Activated T-cell treated with anti-CD3 and anti-CD28 coated beads, Interleukin-2, amount 50 U/mL, for 72 hours (primary cell): ENCODE results near the gene EPHB6. TPM values are rescaled to one million over a fixed set of nuclear protein-coding genes. Genes with fewer than 3 reads are reported as not detected.

Source experiments
- ATAC-seq, 2 donors: fragments of 150-1000 bp; cut with Tn5 transposase; replicated peaks in 1 of 2; 2 replicates each; pipeline ENCODE4 v1.10.0; 2021; ENCODE audit warnings: moderate library complexity in 2 of 2, mild to moderate bottlenecking in 1 of 2
- DNase-seq, 2 donors: peaks; one replicate each; pipeline ENCODE4 v3.0.0; 2021 to 2022; ENCODE audit warnings: mixed read lengths in 1 of 2
- H3K27ac Mint-ChIP-seq: one replicate; pipeline ENCODE4 v1.8.0; 2022; ENCODE audit warnings: mild to moderate bottlenecking, moderate library complexity, mixed read lengths
- H3K27me3 Mint-ChIP-seq: one replicate; pipeline ENCODE4 v1.8.0; 2022; ENCODE audit warnings: low read depth, mixed read lengths
- H3K36me3 Mint-ChIP-seq, 2 donors: one replicate each; pipeline ENCODE4 v1.8.0; 2022; ENCODE audit warnings: mixed read lengths in 2 of 2, mild to moderate bottlenecking in 1 of 2; ENCODE audit not compliant: insufficient read depth in 2 of 2
- H3K4me1 Mint-ChIP-seq: one replicate; pipeline ENCODE4 v1.8.0; 2022; ENCODE audit warnings: low read depth, mixed read lengths
- H3K4me3 Mint-ChIP-seq, 2 donors: one replicate each; pipeline ENCODE4 v1.8.0; 2022; ENCODE audit warnings: mild to moderate bottlenecking in 2 of 2, mixed read lengths in 2 of 2, moderate library complexity in 2 of 2
- H3K9me3 Mint-ChIP-seq, 2 donors: one replicate each; pipeline ENCODE4 v1.8.0; 2022; ENCODE audit warnings: mixed read lengths in 2 of 2
- total RNA-seq, 2 donors: library from RNA; stranded (reverse); gene quantifications; one replicate each; pipeline ENCODE4 v1.2.3, GENCODE V29; 2022

Gene EPHB6
- total RNA-seq, 2 donors from 2014 or later = 10.9 to 13.6 TPM

DNA sequence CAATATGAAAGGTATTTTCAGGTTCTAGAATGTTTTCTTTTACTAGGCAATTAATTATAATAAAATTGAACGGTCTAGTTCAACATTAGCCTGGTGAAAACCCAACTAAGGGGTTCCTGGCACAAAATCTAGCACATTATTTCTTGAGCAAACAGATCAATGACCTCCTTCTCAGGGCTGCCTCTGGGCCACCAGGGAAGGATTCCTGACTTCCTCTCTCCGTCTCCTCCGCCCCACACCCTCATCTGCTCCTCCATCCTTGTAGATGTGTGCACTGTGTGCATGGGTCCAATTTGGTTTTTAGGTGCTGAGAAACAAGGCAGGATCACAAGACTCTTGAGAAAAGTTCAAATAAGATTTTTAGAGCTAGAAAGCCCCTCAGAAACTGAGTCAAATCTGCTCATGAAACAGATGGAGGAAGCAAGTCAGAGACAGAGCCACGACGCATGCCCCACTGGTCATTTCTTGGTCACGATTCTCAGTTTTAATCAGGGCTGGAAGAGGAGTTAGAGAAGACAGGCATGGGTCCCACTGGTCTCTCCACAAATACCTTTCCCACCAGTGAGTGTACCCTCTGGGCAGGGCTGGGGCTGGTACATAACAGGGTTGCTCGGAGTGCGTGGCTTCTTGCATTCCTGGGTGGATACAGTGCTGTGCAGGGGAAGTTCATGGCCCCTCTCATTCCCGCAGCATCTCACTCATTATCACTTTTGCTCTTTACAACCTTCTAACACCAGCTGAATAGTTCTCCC lies 26.9 kb downstream of the EPHB6 start:
- no peaks in the 10 kb centered on the region for H3K36me3 Mint-ChIP-seq
- H3K27ac Mint-ChIP-seq = no peak overlapping the region
- H3K9me3 Mint-ChIP-seq = no peaks in the 10 kb centered on the region
- ATAC-seq = no peak
- no peak overlapping the region for H3K4me3 Mint-ChIP-seq
- no peak for DNase-seq
- no peaks in the 10 kb centered on the region for H3K27me3 Mint-ChIP-seq
- H3K4me1 Mint-ChIP-seq = no peaks in the 10 kb centered on the region

DNA sequence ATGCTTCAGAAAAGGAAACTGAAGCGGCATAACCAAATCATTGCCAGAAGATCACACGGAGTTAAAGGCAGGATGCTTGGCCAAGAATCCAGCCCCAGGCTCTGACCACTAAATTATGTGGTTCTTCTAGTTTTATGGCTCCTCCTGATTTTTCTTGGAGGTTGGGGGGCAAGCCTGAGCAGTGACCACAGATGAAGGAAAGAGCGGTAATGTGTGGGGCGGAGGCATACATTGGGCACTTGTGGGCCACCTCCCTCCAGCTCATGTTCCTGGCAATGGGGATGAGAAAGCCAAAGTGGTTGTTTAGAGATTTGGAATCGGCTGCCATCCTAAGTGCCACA lies 27.4 kb downstream of the EPHB6 start:
- DNase-seq = no peak
- Mint-ChIP-seq H3K36me3 (no peaks in the 10 kb centered on the region), H3K9me3 (no peaks in the 10 kb centered on the region), H3K4me1 (no peaks in the 10 kb centered on the region), H3K4me3 (no peak overlapping the region), H3K27ac (no peak overlapping the region), H3K27me3 (no peaks in the 10 kb centered on the region)
- no peak for ATAC-seq

DNA sequence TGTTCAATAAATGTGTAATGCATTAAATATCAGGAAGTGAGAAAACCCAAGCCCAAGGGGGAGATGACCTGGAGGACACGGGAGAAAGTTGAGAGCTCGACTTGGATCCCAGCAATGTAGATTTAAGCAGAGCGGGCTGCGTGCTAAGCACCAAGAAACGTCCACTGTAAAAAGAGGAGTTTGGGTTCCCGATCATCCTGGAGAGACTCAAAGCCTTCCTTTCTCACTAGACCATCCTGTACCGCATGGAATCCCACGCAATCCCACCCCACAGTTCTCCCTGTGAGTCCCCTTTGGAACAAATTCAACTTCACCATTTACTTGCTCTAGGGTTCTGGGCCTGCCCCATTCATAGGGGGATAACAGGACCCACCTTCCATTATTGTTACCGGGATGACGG lies 28.3 kb downstream of the EPHB6 start:
- ATAC-seq (no peak), DNase-seq (no peak)
- H3K9me3 Mint-ChIP-seq = no peaks in the 10 kb centered on the region
- no peaks in the 10 kb centered on the region for H3K4me1 Mint-ChIP-seq
- H3K36me3 Mint-ChIP-seq = no peaks in the 10 kb centered on the region
- H3K4me3 Mint-ChIP-seq = no peak overlapping the region
- no peak overlapping the region for H3K27ac Mint-ChIP-seq
- H3K27me3 Mint-ChIP-seq = no peaks in the 10 kb centered on the region

DNA sequence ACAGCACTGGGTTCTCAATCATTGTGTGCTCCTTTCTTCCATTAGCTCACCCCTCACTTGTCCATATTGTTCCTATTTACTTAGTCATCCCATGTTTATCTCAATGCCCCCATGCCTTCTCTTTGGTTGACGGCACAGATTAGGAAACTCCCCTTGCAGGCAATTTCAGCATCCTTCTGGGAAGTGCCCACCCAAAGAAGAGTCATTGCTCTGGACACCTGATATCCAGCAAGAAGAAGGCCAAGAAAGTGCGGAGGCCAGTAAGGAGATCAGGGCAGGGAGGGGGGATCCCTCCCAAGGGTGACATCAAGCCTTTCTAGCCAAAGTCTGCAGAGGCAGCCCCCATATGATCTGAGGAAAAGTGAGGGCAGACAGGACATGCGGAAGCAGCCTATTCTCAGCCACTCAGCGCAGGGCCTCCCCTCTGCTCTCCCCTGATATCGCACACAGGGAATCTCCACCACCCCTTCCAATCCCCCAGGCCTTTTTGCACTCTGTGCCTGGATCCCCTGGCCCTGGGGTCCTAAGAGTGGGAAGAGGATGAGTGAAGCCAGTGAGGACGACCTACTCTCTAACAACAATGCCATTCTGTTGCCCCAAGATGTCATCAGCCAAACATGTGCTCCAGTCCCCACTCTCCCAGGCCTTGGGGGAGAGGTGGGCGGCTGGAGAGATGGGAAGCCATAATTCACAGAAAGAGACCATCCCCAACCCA lies 28.9 kb downstream of the EPHB6 start:
- Mint-ChIP-seq H3K36me3 (no peaks in the 10 kb centered on the region), H3K4me3 (no peak overlapping the region), H3K27ac (no peak overlapping the region), H3K27me3 (no peaks in the 10 kb centered on the region), H3K4me1 (no peaks in the 10 kb centered on the region), H3K9me3 (no peaks in the 10 kb centered on the region)
- ATAC-seq (no peak), DNase-seq (no peak)

DNA sequence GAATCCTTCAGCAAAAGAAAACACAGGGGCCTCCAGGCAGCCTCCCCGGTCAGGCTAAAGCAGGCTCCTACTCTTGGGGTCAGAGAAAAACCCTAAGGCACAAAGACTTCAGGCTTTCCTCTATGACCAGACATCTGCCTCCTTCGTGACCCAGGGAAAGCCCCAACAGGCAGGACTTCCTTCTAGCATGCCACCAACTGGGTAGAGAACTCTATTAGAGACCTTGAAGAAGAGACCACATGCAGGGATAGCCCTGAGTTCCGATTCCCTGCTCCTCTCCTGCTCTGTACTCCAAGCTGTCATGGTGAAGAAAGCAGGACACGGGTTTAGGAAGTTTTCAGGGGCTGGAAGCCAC lies 29.4 kb downstream of the EPHB6 start:
- H3K4me3 Mint-ChIP-seq = no peak overlapping the region
- DNase-seq (no peak), ATAC-seq (no peak)
- no peak overlapping the region for H3K27ac Mint-ChIP-seq
- H3K27me3 Mint-ChIP-seq = no peaks in the 10 kb centered on the region
- H3K4me1 Mint-ChIP-seq = no peaks in the 10 kb centered on the region
- H3K36me3 Mint-ChIP-seq = no peaks in the 10 kb centered on the region
- no peaks in the 10 kb centered on the region for H3K9me3 Mint-ChIP-seq

DNA sequence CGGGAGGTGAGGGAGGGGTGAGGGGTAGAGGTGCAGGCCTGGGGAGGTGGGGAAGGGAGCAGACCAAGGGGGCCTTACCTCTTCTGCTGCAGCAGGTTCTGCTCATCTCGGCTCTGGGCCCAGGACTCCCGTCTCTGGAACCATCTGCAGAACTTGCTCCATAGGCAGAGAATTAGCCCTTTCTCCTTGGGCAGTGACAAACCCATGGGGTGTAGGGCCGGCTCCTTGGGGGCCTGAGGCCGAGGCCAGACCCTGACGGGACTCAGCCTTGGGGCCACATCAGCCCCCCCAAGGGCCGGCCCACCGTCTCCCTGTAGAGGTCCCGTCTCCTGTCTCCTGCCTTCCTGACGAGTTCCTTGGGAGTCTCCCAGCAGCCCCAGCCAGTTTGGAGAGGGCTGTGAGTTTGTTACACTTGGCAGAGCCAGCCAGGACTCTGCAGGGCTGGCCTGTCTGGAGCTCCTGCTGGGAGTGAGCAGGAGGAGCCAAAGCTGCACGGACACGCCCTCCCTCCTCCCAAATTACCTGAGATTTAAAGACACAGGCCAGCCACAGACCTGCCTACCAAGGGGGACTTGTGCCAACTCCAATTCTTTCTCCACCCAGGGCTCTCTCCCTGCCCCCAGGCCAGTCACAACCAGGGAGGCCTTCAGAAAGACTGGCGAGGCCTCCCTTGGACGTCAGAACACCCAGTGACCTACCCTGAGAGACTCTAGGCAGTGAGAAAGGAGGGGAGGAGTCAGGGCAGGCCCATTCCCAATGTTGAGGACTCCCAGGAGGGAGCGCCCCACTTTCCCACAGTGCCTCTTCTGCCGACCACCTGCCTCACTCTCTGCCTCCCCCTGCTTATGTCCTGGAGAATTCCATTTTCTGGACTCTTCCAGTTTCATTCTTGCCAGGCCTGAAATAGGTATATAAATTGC lies 30.7 kb downstream of the EPHB6 start, which contains the start of gene TRPV6:
Gene TRPV6, minus strand, starts transcription at position 435 of the 920 bp plus-strand sequence.
- no peaks in the 10 kb centered on the region for H3K36me3 Mint-ChIP-seq
- H3K9me3 Mint-ChIP-seq = no peaks in the 10 kb centered on the region
- ATAC-seq = no peak
- H3K4me1 Mint-ChIP-seq = no peaks in the 10 kb centered on the region
- H3K27me3 Mint-ChIP-seq = peaks cover 1% of the 10 kb centered on the region
- DNase-seq = no peak
- H3K4me3 Mint-ChIP-seq = no peak within 1 kb of the TSS
- H3K27ac Mint-ChIP-seq = no peak within 1 kb of the TSS

DNA sequence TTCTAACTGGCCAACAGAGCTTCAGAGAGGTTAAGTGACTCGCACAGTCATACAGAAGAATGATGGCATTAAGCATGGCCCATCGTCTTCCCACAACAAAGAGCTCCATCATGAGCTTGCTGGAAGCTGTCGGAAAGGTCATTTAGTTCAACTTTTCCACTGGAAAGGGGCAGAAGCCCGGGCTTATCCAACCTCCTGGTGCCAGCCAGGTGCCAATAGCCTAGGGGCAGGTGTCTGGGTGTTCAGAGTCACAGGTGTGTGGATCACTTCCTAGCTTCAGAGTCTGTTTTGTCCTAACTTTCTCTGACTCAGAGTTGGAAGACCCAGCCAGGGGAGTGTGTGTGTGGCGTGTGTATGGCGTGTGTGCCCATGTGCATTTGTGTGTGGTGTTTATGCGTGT lies 32.0 kb downstream of the EPHB6 start:
- Mint-ChIP-seq H3K4me1 (no peaks in the 10 kb centered on the region), H3K4me3 (no peak overlapping the region), H3K36me3 (no peaks in the 10 kb centered on the region), H3K27me3 (peaks cover 7% of the 10 kb centered on the region), H3K9me3 (peaks cover 0 to 3% of the 10 kb centered on the region in 2 donors), H3K27ac (no peak overlapping the region)
- DNase-seq (no peak), ATAC-seq (no peak)

DNA sequence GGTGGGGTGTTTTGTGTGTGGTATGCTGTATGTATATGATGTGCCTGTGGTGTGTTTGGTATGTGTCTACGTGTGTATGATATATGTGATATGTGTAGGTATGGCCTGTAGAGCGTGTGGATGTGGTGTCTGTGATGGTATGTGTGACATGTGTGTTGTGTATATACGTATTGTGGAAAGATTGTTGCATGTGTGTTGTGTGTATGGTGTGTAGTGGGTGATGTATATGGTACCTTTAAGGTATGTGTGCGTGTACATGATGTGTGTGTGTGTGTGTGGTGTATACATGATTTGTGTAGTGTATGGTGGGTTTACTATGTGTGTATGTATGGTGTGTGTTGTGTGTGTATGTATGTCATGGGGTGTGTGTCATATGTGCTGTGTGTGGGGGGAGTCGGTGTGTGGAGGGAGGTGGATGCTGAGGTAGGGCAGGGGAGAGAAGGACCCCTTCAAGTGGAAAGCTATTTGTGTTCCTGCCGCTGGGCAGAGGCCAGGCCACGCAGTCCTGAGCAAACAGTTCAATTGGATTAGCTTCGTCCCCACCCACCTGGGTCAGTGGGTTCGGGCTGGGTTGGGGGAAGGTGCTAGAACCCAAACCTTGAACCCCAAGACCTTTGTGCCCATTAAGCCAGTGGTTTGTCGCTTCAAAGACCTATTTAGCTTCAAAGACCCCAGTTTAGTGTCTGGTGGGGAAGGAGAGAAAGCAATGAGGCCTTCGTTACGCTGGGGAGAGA lies 32.6 kb downstream of the EPHB6 start:
- Mint-ChIP-seq H3K4me1 (no peaks in the 10 kb centered on the region), H3K4me3 (no peak overlapping the region), H3K9me3 (peaks cover 0 to 3% of the 10 kb centered on the region in 2 donors), H3K27me3 (peaks cover 7% of the 10 kb centered on the region), H3K36me3 (no peaks in the 10 kb centered on the region), H3K27ac (no peak overlapping the region)
- DNase-seq = no peak
- no peak for ATAC-seq

DNA sequence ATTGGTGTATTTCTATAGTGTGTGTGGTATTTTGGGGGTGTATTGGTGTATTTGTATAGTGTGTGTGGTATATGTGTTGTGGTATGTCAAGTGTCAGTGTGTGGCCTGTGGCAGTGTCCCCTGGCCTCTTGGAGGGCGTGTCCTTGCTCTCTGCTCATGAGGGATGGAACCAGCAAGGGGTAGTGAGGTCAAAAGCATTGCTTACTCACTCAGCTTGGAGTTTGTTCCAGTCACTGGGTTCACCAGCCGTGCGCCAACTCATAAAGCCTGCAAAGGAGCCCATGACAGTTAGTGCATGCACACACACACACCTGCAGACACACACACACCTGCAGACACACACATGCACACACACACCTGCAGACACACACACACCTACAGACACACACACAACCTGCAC lies 34.9 kb downstream of the EPHB6 start:
- H3K36me3 Mint-ChIP-seq = no peaks in the 10 kb centered on the region
- H3K4me1 Mint-ChIP-seq = no peaks in the 10 kb centered on the region
- peaks cover 0 to 3% of the 10 kb centered on the region in 2 donors for H3K9me3 Mint-ChIP-seq
- no peak for ATAC-seq
- H3K27ac Mint-ChIP-seq = no peak overlapping the region
- no peak for DNase-seq
- H3K27me3 Mint-ChIP-seq = peaks cover 7% of the 10 kb centered on the region
- H3K4me3 Mint-ChIP-seq = no peak overlapping the region

DNA sequence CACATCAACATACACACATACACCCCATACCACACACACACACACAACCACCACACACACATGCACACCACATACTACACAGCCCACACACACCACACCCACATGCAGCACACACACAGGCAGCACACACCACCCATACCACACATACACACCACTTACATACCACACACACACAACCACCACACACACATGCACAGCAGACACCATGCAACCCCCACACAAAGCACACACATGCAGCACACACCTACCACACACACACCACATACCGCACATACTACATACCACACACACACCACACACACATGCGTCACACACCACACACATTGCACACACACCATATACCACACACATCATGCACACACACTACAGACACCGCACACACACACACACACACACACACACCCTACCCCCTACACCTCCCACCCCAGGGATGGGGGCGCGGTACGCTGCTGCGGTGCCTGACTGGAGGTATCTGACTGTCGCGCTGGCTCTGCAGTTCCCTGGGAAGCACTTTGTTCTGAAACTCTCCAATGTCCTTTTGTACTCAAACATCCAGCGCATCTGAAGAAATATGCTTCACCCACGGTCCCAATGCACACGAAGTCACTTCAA lies 36.1 kb downstream of the EPHB6 start:
- H3K9me3 Mint-ChIP-seq = peaks cover 0 to 3% of the 10 kb centered on the region in 2 donors
- H3K27ac Mint-ChIP-seq = no peak overlapping the region

DNA sequence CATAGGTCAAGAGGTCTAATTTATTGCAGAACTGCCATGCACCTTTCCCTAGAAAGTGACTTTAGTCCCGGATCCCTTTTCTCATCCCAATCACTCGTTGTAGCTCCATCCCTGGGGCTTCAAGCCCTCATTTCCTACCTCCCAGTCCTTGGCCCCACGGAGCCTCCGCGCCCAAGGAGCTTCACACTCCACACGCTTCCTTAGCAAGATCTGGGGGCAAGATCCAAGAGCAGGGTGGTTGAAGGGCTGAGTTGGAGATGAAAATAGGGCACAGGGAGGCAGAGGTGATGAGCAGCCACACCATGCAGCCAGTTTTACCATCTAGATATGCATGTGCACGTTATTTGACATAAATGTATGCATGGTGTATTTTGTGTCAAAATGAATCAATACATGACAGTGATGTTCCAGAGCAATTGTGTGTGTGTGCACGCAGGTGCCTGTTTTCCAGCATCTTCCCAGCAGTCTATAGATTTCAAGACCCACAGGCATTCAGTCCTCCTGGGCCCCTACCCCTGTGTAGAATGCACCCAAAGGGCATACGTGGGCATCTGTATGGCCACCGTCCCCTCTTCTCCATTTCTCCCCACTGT lies 36.7 kb downstream of the EPHB6 start:
- ATAC-seq = no peak
- peaks cover 0 to 3% of the 10 kb centered on the region in 2 donors for H3K9me3 Mint-ChIP-seq
- H3K27ac Mint-ChIP-seq = no peak overlapping the region
- H3K27me3 Mint-ChIP-seq = peaks cover 7% of the 10 kb centered on the region
- no peaks in the 10 kb centered on the region for H3K4me1 Mint-ChIP-seq
- no peaks in the 10 kb centered on the region for H3K36me3 Mint-ChIP-seq
- H3K4me3 Mint-ChIP-seq = no peak overlapping the region
- no peak for DNase-seq

More for the DNA sequence above, 36.1 kb downstream of the EPHB6 start:
- DNase-seq (no peak), ATAC-seq (no peak)
- H3K4me3 Mint-ChIP-seq = no peak overlapping the region
- H3K4me1 Mint-ChIP-seq = no peaks in the 10 kb centered on the region
- H3K36me3 Mint-ChIP-seq = no peaks in the 10 kb centered on the region
- peaks cover 7% of the 10 kb centered on the region for H3K27me3 Mint-ChIP-seq

DNA sequence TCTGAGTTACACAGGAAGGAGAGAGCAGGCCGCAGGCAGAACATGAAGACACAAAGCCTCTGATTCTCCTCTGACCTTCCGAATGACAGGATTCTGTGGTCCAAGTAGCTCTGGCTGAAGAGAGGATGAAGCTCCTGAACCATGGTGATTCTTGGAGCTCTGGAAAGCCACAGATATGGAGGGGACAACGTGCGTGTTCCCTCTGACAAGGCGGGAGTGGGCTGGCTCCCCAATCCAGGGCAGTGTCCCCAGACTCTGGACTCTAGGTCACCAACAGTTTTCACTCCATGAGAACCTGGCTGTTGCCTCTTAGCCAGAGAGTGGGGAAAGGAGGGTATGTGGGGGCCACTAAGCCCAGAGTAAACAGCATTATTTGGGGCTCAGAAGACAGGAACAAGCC lies 38.1 kb downstream of the EPHB6 start:
- Mint-ChIP-seq H3K9me3 (peaks cover 0 to 3% of the 10 kb centered on the region in 2 donors), H3K4me1 (no peaks in the 10 kb centered on the region), H3K36me3 (no peaks in the 10 kb centered on the region), H3K27me3 (peaks cover 7% of the 10 kb centered on the region), H3K27ac (no peak overlapping the region), H3K4me3 (no peak overlapping the region)
- no peak for DNase-seq
- ATAC-seq = no peak
